ENCODE results near the gene ZCWPW1.

Gene ZCWPW1

GRCh38 chr7:100413889-100414288 lies 14.6 kb downstream of the ZCWPW1 start:
- DNase-seq, result no peak
- no peaks in the 10 kb centered on the region for H3K36me3 ChIP-seq (replicated peaks)
- no peak for TF ChIP-seq CTCF (IDR thresholded peaks at IDR 0.05; ENCODE audit: low read depth, low read length, missing control alignments)
- no peak overlapping the region for H3K4me3 ChIP-seq (ENCODE audit: low read depth, low read length)
- H3K27ac ChIP-seq, result no peak overlapping the region
- H3K27me3 ChIP-seq (replicated peaks), result peaks cover 12% of the 10 kb centered on the region
- in situ Hi-C loops (cut with HindIII; ENCODE audit: low pct_ligation_motif_present, low sequenced_read_pairs), result no loop called here

- Histone ChIP-seq H3K27ac (no peak overlapping the region), H3K4me3 (ENCODE audit: low read depth, low read length) (no peak overlapping the region), H3K27me3 (replicated peaks) (peaks cover 14% of the 10 kb centered on the region), H3K36me3 (replicated peaks) (no peaks in the 10 kb centered on the region)
- in situ Hi-C loops (cut with HindIII; ENCODE audit: low pct_ligation_motif_present, low sequenced_read_pairs), result no loop called here
- no peak for TF ChIP-seq CTCF (IDR thresholded peaks at IDR 0.05; ENCODE audit: low read depth, low read length, missing control alignments)
- DNase-seq, result no peak
Observed at GRCh38 chr7:100413346-100413745, 15.2 kb downstream of the ZCWPW1 start.

GRCh38 chr7:100411101-100411500 lies 17.4 kb downstream of the ZCWPW1 start:
- Histone ChIP-seq H3K36me3 (replicated peaks) (no peaks in the 10 kb centered on the region), H3K27me3 (replicated peaks) (peaks cover 15% of the 10 kb centered on the region), H3K4me3 (ENCODE audit: low read depth, low read length) (no peak overlapping the region), H3K27ac (no peak overlapping the region)
- no peak for DNase-seq
- no peak for TF ChIP-seq CTCF (IDR thresholded peaks at IDR 0.05; ENCODE audit: low read depth, low read length, missing control alignments)
- in situ Hi-C loops (cut with HindIII; ENCODE audit: low pct_ligation_motif_present, low sequenced_read_pairs), result no loop called here

- peaks cover 18% of the 10 kb centered on the region for H3K27me3 ChIP-seq (replicated peaks)
- H3K4me3 ChIP-seq (ENCODE audit: low read depth, low read length), result no peak overlapping the region
- peak; percentile 75 for DNase-seq
- TF ChIP-seq CTCF (IDR thresholded peaks at IDR 0.05; ENCODE audit: low read depth, low read length, missing control alignments), result peak; percentile 75
- in situ Hi-C loops (cut with HindIII; ENCODE audit: low pct_ligation_motif_present, low sequenced_read_pairs), result no loop called here
- no peaks in the 10 kb centered on the region for H3K36me3 ChIP-seq (replicated peaks)
- no peak overlapping the region for H3K27ac ChIP-seq
Observed at GRCh38 chr7:100407285-100408180, 21.0 kb downstream of the ZCWPW1 start.

- in situ Hi-C loops (cut with HindIII; ENCODE audit: low pct_ligation_motif_present, low sequenced_read_pairs), result no loop called here
- DNase-seq, result peak; percentile 31
- no peak overlapping the region for H3K27ac ChIP-seq
- no peak overlapping the region for H3K4me3 ChIP-seq (ENCODE audit: low read depth, low read length)
- no peaks in the 10 kb centered on the region for H3K36me3 ChIP-seq (replicated peaks)
- H3K27me3 ChIP-seq (replicated peaks), result peaks cover 18% of the 10 kb centered on the region
- TF ChIP-seq CTCF (IDR thresholded peaks at IDR 0.05; ENCODE audit: low read depth, low read length, missing control alignments), result peak; percentile 14
Observed at GRCh38 chr7:100406767-100407166, 21.7 kb downstream of the ZCWPW1 start.

All from brain microvascular endothelial cell (primary cell).